Activated T-cell treated with anti-CD3 and anti-CD28 coated beads for 1 hour (primary cell): Measurements from ENCODE around the gene NET1.

Source experiments
- DNase-seq: peaks from one replicate; pipeline ENCODE4 v3.0.0-alpha.2; 2020; ENCODE audit warnings: low read depth

Gene NET1

DNA sequence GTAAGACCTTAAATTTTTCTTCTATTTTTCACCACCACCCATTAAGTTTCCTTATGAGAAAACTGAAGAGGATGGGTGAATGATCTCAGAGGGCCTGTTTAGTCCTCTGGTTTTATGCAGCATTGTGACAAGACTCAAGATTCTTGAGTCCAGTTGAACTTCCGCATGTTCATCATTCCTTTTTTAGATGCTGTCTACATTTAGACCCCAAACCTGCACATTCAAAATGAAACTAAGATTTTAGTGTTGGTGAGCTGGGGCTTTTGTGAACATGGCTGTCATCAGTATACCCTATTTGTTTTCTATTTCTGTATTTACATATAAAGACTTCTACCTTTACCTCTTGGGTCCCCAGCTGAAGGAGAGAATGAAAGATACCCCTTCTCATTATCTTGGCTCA is 31.1 kb downstream of the NET1 start:
- no peak for DNase-seq

DNA sequence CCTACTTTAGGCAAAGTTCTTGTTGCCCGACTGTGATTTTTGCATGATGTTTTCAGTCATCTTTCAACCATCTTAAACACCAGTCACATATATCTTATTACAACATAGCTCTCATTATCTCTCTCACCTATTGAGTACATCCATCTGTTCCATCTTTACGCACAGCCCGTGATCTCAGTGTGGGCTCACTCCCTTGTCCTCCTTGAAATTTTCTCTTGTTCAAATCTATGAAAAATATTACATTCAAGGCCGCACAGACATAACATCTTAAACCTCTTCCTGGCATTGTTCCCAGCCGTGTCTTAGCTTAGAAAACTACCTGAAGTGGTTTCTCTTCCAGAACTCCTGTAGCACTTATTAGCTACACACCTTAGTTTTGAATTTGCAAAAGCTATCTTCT is 32.6 kb downstream of the NET1 start:
- no peak for DNase-seq

DNA sequence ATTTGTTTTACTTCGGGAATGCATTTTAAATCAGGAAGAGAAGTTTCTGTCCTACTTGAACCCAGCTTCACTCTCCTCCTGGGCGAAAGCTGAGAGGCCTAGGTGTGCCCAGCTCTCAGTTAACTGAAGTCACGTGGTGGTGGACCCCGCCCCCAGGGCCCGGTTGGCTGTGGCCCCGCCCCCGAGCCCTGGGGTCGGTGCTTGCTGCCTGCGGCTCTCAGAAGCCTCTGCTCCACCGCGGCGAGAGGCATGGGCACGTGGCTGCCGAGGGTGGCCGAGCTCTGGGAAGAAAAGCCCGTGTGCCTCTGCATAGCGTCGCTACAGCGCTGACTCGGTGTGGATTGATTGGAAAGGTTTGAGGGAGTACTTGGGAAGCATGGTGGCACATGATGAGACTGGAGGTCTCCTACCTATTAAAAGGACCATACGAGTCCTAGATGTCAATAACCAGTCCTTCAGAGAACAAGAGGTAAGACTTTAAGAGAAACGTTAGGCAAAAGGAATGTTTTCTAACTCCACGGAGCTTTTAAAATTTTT is 34.1 kb downstream of the NET1 start:
- peak; percentile 78 for DNase-seq

DNA sequence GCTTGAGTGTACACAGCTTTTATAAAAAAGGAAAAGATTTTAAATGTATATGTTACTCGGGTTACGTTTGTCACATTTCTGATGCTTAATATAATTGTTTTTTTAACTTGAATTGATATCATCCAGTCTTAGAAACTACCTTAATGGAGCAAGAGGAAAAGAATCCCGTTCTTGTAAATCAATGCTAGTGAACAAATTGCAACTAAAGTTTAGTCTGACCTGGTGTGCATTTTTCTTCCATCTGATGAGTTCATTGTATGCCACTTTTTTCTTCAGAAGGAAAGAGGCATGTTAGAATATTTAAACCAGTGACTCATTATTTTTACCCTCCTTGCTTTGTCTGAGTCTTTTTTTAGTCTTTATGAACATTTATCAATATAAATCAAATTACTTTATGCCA is 34.7 kb downstream of the NET1 start:
- no peak for DNase-seq

DNA sequence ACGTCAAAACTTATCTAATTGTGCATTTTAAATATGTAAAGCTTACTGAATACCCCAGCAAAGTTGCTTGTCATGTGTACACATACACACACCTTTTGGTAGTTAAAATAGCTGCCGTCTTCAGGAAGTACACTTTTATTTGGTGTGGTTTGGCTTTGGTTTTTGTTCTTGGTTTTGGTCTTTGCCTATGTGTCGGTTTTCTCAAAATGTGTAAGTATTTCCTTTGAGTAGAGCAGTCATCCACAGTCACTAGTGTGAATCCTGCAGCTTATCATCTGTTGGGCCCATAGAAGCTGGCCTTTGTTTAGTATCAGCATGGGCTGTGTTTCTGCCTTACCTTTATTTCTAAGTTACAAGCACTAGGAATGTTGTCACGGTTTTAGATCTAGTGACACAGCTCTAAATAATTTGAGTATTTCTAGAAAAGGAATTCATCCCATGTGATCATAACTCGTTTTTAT is 35.3 kb downstream of the NET1 start:
- no peak for DNase-seq

DNA sequence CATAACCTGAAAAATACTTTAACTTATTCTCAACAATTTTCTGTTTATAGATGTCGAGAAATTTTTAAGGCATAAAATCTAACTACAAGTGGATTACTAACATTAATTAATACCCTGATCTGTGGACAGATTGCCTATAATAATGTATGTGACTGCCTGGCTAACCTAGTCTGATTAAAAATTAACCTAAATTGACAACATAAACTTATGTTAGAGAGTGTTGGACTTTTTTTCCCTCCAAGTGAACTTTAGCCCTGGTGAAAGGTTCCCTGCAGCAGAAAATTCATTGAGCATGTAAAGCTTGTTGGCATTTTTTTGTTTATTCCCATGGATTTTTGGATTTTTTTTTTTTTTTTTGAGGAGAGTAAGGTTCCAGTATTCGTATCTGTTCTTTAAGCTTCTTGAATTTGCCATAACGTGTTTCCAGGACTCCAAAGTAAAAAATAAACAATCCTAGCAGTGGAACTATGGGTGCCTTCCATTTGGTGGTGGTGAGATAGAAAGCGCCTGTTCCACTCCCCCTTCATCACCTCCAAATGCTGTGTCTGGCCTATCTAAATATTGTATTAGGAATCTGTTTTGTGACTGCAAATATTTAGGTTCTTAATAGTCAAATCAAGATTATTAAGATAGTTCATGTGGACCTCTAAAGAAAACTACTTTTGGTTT is 36.1 kb downstream of the NET1 start:
- no peak for DNase-seq

DNA sequence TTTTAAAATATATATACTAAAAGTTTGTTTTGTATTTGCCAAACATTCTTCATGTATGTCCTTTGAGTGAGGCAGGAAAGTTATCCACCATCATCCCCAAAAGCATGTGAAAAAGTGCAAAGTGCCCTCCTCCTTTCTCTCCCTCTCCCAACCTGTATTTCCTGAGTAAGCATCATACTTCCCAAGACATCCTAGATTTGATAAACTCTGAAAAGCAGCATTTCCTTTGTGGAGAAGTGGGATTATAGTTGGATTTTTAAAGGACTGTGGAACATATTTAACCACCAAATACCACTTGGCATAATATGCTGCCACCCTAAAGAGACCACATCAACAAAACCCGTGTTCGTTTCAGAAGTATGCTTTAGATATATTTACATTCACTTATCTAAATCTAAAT is 36.9 kb downstream of the NET1 start:
- DNase-seq, result no peak

DNA sequence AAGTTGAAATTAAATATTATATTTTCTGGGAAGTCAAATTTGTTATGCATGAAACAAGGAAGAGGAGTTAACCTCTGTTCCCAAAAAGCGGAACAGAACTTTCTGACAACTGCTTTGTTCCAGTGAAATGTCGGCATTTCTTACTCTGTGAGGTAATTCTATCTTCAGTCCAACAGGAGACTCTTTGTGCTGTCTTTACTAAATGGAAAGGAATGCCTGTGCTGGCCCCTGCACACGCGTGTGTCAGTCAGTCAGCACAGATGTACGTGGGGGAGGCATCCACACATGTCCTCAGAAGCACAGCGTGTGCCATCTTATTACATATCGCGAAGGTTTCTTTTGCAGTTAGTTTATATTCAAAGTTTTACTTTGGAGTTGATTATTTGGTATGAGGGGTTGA is 37.5 kb downstream of the NET1 start:
- DNase-seq, result no peak

DNA sequence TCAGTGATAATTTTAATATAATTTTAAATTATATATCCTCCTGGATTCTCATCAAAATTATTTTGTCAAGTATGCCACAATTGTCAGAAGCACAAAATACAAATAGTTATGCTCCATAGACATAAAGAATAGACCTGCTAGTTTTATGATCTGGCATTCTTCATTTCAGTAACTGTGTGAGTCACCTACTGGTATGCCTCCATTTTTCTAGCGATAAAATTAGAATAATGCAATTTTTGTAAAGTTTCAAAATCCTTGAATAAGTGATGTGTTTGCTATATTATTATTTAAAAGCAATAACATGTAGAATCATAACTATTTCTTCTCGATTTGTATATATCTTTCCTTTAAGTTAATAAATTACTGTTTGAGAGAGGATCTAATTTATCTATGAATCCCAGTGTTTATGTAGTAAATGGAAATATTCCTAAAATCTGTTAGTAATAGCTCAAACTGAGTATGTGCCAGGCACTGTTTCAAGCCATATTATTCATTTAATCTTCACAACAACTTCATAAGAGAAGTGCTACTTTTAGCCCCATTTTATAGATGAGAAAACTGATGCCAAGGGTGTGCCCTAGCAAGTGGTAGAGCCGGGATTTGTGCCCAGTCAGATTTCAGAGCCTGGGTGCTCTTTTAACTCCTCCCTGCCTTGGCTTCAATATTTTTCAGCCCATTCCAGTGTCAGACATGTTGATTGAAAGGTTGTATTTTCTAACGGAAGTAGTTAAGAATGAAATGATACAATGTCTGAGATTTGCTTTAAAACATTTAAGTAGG is 38.4 kb downstream of the NET1 start:
- no peak for DNase-seq

DNA sequence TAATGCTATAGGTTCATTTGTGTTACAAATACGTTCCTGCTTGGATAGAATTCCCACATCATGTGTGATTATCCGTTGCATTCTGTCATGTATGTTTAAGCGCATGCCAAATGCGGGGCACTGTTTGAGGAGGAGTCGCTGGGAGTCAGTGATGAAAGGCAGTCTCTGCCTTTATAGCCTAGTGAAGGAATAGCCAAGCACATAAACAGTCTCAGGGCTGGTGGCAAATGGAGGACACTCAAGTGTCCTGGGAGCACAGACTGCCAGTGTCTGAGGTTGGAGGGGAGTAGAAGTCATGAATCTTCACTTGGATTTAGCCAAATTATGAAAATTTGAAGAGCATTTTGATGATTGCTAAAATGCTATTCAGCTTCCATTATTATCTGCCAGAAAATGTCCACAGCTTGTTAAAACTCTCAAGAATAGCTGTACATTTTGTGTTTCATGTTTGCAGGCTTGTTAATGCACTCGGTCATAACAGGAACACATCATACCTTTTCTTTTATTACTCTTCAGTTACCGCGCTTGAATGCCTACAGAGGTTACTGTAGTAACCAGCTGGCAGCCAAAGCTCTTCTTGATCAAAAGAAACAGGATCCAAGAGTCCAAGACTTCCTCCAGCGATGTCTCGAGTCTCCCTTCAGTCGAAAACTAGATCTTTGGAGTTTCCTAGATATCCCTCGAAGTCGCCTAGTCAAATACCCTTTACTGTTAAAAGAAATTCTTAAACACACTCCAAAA is 41.6 kb downstream of the NET1 start:
- DNase-seq, result no peak

DNA sequence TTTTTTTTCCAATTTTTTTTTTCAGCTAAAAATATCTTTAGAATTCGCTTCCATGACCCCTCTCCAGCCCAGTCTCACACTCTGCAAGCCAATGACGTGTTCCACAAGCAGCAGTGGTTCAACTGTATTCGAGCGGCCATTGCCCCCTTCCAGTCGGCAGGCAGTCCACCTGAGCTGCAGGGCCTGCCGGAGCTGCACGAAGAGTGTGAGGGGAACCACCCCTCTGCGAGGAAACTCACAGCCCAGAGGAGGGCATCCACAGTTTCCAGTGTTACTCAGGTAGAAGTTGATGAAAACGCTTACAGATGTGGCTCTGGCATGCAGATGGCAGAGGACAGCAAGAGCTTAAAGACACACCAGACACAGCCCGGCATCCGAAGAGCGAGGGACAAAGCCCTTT is 44.2 kb downstream of the NET1 start:
- DNase-seq, result no peak

DNA sequence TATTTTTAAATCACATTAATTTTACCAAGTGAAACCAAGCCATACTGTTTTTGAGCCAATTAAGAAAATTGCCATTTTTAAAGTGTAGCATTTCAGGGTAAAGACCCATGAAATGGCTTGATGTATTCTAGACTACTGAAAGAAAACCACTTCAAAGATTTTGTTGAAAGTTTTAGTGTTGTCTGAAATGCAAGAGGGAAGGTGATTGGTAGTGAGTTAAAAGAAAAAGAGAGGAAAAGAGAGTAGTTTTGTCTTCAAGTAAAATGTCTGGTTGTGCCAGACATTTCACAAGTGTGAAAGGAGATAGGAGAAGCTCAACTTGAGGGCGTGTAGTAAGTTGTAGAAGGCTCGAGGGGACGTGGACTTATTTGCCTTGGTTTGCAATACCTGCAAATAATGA is 45.4 kb downstream of the NET1 start:
- DNase-seq, result no peak

DNA sequence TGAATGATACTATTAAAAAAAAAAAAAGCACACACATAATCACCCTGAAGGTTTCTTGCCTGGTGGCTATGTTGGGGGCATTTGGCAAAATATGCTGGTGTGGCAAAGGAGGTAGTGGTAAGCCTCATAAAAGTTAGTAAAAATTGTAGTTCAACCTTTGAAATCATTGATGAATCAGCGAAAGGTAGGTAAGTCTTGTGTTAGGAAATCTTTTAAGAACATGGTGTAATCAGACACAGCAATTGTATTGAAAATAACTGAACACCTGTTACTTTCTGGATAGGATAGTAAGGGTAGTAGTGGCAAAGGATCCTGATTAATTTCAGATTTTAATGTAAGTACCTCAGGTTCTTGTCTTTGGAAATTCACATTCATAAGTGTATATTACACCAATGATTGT is 46.1 kb downstream of the NET1 start:
- DNase-seq, result no peak

DNA sequence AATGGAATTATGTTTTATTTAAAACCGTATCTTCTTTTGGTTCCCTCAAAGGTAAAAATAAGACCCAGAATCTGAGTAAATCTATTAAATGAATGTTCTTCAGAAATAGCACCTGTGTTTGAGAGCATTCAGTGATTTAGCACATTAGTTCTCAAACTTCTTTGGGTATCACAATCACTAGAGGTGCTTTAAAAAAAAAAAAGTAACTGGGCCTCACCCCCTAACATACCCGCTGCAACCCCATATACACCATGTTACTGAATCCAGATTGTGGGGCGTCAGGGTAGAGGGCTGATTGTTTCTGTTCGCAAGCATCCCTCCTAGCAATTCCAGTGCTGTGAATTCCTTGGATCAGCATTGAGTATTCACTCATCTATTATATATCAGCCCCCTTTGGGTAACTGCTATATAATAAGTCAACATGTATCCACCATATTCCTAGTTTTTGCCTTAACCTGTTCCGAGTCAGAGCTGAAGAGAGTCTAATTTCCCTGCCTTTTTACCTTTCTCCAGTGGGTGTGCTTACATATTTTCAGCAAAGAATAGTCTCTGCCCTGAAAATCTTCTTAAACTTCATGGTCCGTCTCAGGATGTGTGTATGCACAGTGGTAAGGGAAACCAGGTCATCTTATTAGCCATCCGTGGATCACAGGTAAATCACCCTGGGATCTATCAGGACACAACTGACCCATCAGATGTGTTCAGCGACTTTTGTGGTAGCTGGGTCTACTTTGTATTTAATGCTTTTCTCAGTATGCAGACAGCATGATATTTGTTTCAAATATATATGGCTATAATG is 46.8 kb downstream of the NET1 start:
- no peak for DNase-seq

DNA sequence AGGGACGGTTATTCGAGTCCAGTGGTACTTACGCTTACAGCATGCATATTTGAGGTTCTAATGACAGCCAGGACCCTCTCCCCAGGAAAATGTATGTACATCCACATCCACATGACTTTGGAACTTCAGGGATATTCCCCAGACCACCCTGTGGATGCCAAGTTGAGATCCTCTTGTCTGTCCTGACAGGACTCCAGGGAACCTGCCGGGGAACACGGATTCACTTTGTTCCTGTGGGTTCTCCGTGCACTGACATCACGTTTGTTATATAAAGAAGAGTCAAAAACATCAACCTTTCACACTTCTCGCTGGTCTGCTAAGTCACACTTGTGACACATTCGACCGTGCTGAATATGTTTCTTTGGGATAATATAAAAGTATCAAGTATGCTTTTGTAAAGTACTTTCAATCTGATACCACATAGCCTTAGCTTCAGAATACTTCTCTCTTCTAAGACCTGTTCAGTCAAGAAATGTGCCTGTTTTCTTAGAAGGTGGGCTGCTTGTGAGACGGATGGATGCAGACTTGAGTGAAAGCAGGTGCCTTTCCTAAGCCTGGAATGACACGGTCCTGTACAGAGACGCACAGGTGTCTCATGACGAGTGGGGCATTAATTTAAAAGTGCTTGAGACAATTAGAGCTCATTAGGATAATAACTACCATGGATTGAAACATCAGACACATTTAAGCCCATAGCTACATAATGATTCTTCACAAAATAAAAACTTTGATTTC is 48.3 kb downstream of the NET1 start:
- DNase-seq, result no peak

DNA sequence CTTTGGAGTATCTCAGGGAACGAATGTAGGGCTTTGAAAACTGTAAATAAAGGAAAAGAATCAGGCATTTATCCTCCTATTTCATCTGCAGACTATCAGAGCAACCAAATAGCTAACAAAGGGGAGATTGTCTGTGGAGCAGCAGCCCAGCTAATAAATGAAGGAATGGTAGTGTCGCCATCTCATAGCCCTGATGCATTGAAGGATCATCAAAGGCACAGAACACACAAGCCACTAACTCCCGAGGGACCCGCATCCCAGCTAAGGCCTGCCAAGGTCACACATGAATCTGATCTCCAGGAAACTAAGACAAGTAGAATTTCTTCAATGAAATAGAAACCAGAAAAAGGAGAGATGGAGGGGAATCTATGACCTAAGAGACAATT is 48.8 kb downstream of the NET1 start:
- no peak for DNase-seq

DNA sequence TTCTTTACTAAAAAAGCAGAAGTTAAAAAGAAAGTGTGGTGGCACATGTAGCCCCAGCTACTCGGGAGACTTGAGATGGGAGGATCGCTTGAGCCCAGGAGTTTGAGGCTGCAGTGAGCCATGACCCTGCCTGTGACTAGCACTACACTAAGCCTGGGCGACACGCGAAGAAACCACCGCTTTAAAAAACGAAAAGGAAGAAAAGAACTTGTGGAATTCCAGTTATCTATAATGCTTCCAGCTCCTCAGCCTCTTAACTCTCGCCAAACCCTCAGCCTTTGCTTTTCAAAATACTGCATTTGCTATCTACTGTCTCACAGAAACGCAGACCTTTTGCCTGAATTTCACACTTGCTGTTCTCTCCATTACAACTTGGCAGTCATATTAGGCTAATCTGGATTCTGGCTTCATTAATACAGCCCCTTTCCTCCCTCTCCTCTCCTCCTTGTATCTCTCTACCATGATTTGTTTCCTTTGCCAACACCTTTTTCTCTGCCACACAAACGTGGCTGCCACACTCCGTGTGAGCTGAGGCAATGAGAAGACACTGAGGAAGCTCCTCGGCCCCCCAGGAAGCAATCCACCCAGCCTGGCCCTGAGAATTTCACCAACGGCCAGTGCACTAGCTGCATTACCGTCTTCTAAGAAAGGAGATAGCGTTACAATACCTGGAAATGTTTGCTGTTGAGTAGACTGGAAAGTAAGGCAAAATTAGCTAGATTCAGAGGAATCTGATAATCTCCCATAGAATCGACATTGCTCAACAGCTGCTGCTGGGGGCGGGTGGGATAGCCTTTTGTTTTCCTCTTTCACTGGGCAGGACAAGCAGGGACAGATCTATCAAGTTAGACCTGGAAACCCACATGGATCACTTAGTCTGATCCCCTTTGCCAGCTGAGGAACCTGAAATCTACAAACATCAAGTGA is 49.8 kb downstream of the NET1 start:
- no peak for DNase-seq

DNA sequence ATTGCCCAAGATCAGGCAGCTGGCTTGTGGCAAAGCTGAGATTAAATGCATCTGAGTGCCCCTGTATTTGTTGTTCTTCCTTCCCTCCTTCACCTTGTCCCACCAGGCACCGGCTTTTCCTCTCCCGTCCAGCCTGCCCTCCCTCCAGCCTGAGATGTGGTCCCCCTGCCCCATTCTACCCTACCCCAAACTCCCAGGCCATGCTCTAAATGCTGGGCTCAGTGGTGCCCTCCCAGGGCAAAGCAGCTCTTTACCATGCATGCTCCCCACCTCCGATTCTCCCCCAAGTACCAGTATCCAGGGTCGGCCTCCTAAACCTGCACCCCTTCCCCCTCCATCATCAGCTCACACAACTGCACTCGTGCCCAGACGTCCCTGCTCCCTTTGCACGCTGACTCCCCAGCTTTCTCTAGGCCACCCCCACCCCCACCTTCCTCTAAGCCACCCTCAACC is 50.5 kb downstream of the NET1 start:
- DNase-seq, result no peak

DNA sequence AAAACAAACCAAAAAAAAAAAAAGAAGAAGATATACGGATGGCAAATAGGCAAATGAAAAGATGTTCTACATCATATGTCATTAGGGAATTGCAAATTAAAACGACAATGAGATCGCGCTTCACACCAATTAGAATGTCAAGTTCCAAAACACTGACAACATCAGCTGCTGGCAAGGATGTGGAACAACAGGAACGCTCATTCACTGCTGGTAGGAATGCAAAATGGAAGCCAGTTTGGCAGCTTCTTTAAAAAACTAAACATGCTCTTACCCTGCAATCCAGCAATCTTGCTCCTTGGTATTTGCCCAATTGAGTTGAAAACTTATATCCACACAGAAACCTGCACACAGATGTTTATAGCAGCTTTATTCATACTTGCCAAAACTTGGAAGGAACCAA is 52.2 kb downstream of the NET1 start:
- no peak for DNase-seq

DNA sequence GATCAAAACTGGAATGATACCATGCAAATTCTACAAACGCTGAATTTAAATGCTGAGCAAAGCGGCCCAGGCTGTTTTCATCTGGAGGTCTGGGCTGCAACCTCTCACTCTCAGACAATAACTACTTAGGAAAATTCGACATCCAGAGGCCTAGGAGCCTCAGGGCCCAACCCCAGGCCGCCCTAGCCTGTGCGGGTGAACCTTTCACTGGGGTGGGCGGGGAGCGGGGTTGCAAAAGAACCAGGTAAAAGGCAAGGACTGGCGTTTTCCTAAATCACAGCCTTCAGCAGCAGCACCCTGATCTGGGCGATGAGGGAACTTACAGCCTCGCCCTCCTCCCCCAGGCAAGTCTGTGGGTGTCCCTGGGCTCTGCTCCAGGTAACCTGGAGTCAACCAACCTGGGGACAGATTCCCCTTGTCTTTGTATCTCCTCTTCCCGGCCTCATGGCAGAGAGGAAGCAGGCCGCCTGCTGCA is 53.7 kb downstream of the NET1 start:
- DNase-seq, result no peak
